Measurements from ENCODE around the gene DLGAP1. TPM values are rescaled to one million over a fixed set of nuclear protein-coding genes. Genes with fewer than 3 reads are reported as not detected.

Gene DLGAP1
- total RNA-seq, 1 experiment from 2014 or later, result 23.2 TPM

DNA sequence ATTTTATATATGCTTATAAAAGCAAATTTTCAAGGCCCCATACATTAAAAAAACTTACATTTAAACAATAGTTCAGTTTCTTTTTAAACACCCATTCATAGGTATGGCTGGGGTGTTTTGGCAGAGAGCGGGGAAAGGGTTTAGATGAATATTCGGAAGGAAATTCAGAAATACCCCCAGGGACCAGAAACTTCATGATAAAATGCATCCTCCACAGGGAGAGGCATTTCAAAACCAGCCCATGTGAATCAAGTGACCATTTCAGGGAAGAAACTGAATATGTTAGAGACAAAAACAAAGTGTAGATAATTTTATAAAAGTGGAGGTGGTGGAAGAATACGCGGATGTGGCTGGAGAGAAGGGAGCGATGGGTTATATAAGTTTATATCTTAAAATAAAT lies 678.0 kb downstream of the DLGAP1 start:
- Histone ChIP-seq H2AK5ac (ENCODE audit: insufficient read length, low read length) (no peak overlapping the region), H4K8ac (replicated peaks; ENCODE audit: insufficient read length, low read depth, low read length) (no peak overlapping the region), H4K5ac (ENCODE audit: insufficient read length, low read depth, low read length) (no peak overlapping the region), H3K9ac (ENCODE audit: extremely low read depth, insufficient read length, low read length) (no peak overlapping the region), H3K14ac (ENCODE audit: insufficient read depth, low read length) (no peak overlapping the region), H3K27me3 (ENCODE audit: insufficient read depth, low read length) (no peaks in the 10 kb centered on the region), H3K56ac (ENCODE audit: insufficient read length, low read depth, low read length) (no peak overlapping the region), H4K20me1 (ENCODE audit: control insufficient read depth, insufficient read depth, insufficient read length) (no peaks in the 10 kb centered on the region), H3K27ac (ENCODE audit: insufficient read length, low read depth, low read length) (no peak overlapping the region), H3K4ac (ENCODE audit: low read depth, low read length) (no peak overlapping the region), H3K4me2 (ENCODE audit: insufficient read depth, insufficient read length, low read length) (no peak overlapping the region), H2BK120ac (ENCODE audit: low read depth, low read length, poor library complexity, severe bottlenecking) (no peak overlapping the region), H2AFZ (ENCODE audit: low read length) (no peak overlapping the region), H2BK5ac (ENCODE audit: insufficient read length, low read length) (no peak overlapping the region), H3K9me3 (ENCODE audit: control insufficient read depth, low read depth, low read length) (no peaks in the 10 kb centered on the region), H3T11ph (ENCODE audit: low read length) (no peak overlapping the region), H3K18ac (ENCODE audit: insufficient read length, low read depth, low read length) (no peak overlapping the region), H3K23me2 (ENCODE audit: insufficient read length, low read depth, low read length, poor library complexity, severe bottlenecking) (no peaks in the 10 kb centered on the region), H3K79me1 (ENCODE audit: insufficient read depth, low read depth, low read length, poor library complexity, severe bottlenecking) (no peaks in the 10 kb centered on the region), H4K91ac (ENCODE audit: insufficient read length, low read depth, low read length) (no peak overlapping the region), H3K79me2 (ENCODE audit: insufficient read depth, low read length) (no peaks in the 10 kb centered on the region), H3K23ac (ENCODE audit: insufficient read length, low read depth, low read length) (no peak overlapping the region), H2BK20ac (ENCODE audit: low read depth, low read length, poor library complexity, severe bottlenecking) (no peak overlapping the region), H2BK15ac (ENCODE audit: low read depth, low read length) (no peak overlapping the region), H3K4me1 (ENCODE audit: insufficient read depth, low read length) (peaks cover 2% of the 10 kb centered on the region; the same call in 1 of the 2 replicates), H2BK12ac (ENCODE audit: insufficient read length, low read depth, low read length) (no peak overlapping the region)
- Mint-ChIP-seq H3K4me1 (peaks cover 24 to 35% of the 10 kb centered on the region in 2 experiments), H3K4me3 (no peak overlapping the region), H3K27ac (no peak overlapping the region), H3K9me3 (no peaks in the 10 kb centered on the region), H3K27me3 (ENCODE audit: low read depth) (peaks cover under 1% of the 10 kb centered on the region; the same call in 1 of the 2 replicates), H3K36me3 (ENCODE audit: insufficient read depth in 1 of 3, low read depth in 3 of 3) (no peaks in the 10 kb centered on the region)
- no CpG with 5 or more reads among the region's 5 CpGs for WGBS (ENCODE audit: extremely low coverage, insufficient read length, low lambda C conversion rate)
- DNase-seq, result no peak
- TF ChIP-seq, protein P1, sequence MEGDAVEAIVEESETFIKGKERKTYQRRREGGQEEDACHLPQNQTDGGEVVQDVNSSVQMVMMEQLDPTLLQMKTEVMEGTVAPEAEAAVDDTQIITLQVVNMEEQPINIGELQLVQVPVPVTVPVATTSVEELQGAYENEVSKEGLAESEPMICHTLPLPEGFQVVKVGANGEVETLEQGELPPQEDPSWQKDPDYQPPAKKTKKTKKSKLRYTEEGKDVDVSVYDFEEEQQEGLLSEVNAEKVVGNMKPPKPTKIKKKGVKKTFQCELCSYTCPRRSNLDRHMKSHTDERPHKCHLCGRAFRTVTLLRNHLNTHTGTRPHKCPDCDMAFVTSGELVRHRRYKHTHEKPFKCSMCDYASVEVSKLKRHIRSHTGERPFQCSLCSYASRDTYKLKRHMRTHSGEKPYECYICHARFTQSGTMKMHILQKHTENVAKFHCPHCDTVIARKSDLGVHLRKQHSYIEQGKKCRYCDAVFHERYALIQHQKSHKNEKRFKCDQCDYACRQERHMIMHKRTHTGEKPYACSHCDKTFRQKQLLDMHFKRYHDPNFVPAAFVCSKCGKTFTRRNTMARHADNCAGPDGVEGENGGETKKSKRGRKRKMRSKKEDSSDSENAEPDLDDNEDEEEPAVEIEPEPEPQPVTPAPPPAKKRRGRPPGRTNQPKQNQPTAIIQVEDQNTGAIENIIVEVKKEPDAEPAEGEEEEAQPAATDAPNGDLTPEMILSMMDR (conservative IDR thresholded peaks at IDR 0.05), result no peak
